Measurements from ENCODE around the gene TSFM. TPM values are rescaled to one million over a fixed set of nuclear protein-coding genes. Genes with fewer than 3 reads are reported as not detected.
A peak's percentile ranks its signal among the peaks of the same experiment; 100 is the strongest.

The TSFM gene
- total RNA-seq, 4 donors from 2014 or later, result 37.6 to 47.5 (median 40.1) TPM

GRCh38 chr12:57741844-57742738 is 40.5 kb upstream of the TSFM start:
- ATAC-seq, result no peak
- intact Hi-C loops (cut with DNase I; ENCODE audit: low total_unique reads) (no loop called here), in situ Hi-C loops (cut with MboI; ENCODE audit: low sequenced_read_pairs in 4 of 4) (no loop called here)
- peak overlapping the region in 1 of 4 donors; percentile 29 for H3K4me3 ChIP-seq
- peaks cover 17 to 19% of the 10 kb centered on the region in 2 donors for H3K4me1 ChIP-seq
- peak overlapping the region; percentile 31 to 93 (median 58) for H3K27ac ChIP-seq
- TF ChIP-seq CTCF (IDR thresholded peaks at IDR 0.05 in 4 of 5, conservative IDR thresholded peaks at IDR 0.05 in 1 of 5), result no peak
- TF ChIP-seq POLR2A (IDR thresholded peaks at IDR 0.05), result no peak
- DNase-seq, result no peak
- H3K27me3 ChIP-seq, result peaks cover 26 to 34% (median 30%) of the 10 kb centered on the region in 3 donors
- H3K9me3 ChIP-seq, result no peaks in the 10 kb centered on the region
- peaks cover 0 to 8% of the 10 kb centered on the region in 2 donors for H3K36me3 ChIP-seq

- TF ChIP-seq CTCF (IDR thresholded peaks at IDR 0.05 in 4 of 5, conservative IDR thresholded peaks at IDR 0.05 in 1 of 5), result no peak
- no peak for TF ChIP-seq POLR2A (IDR thresholded peaks at IDR 0.05)
- Histone ChIP-seq H3K4me3 (peak overlapping the region in 1 of 4 donors; percentile 81), H3K27ac (peak overlapping the region; percentile 93 to 99 (median 98)), H3K9me3 (no peaks in the 10 kb centered on the region), H3K4me1 (peaks cover 10 to 12% of the 10 kb centered on the region in 2 donors), H3K27me3 (peaks cover 9 to 18% (median 15%) of the 10 kb centered on the region in 3 donors), H3K36me3 (peaks cover 0 to 25% of the 10 kb centered on the region in 2 donors)
- in situ Hi-C loops (cut with MboI; ENCODE audit: low sequenced_read_pairs in 4 of 4), result no loop called here
- DNase-seq (no peak), ATAC-seq (no peak)
- intact Hi-C loops (cut with DNase I; ENCODE audit: low total_unique reads), result loop anchor here (2.0 kb wide), 1 partner anchor 221 kb away; the partner anchor contains the start of gene MBD6
Observed at GRCh38 chr12:57743769-57744168, 38.8 kb upstream of the TSFM start.

- intact Hi-C loops (cut with DNase I; ENCODE audit: low total_unique reads) (loop anchor here (2.0 kb wide), 1 partner anchor 221 kb away; the partner anchor contains the start of gene MBD6), in situ Hi-C loops (cut with MboI; ENCODE audit: low sequenced_read_pairs in 4 of 4) (no loop called here)
- peaks cover 6 to 12% of the 10 kb centered on the region in 2 donors for H3K4me1 ChIP-seq
- DNase-seq, result peak in 1 of 2 donors; percentile 68
- peak overlapping the region; percentile 93 to 99 (median 98) for H3K27ac ChIP-seq
- peak; percentile 7 to 66 for ATAC-seq
- peak overlapping the region; percentile 81 to 96 (median 94) for H3K4me3 ChIP-seq
- H3K9me3 ChIP-seq, result no peaks in the 10 kb centered on the region
- H3K36me3 ChIP-seq, result peaks cover 0 to 30% of the 10 kb centered on the region in 2 donors
- TF ChIP-seq POLR2A (IDR thresholded peaks at IDR 0.05) (no peak), CTCF (IDR thresholded peaks at IDR 0.05 in 4 of 5, conservative IDR thresholded peaks at IDR 0.05 in 1 of 5) (no peak)
- H3K27me3 ChIP-seq, result peaks cover 4 to 12% (median 10%) of the 10 kb centered on the region in 3 donors
Observed at GRCh38 chr12:57744194-57744776, 38.3 kb upstream of the TSFM start.

GRCh38 chr12:57744777-57745484 is 37.7 kb upstream of the TSFM start, which contains the start of gene TSPAN31:
TSS of gene TSPAN31 (plus strand) at chr12:57745039. CDS start at chr12:57745155, 116 bp downstream.
- intact Hi-C loops (cut with DNase I; ENCODE audit: low total_unique reads) (loop anchor here (2.0 to 5.0 kb wide), 2 partner anchors 37 to 222 kb away; partner anchors contain the start of genes MBD6 and TSFM), in situ Hi-C loops (cut with MboI; ENCODE audit: low sequenced_read_pairs in 4 of 4) (no loop called here)
- peak; percentile 97 to 98 for ATAC-seq
- Histone ChIP-seq H3K9me3 (no peaks in the 10 kb centered on the region), H3K36me3 (peaks cover 0 to 37% of the 10 kb centered on the region in 2 donors), H3K4me1 (peaks cover 6 to 12% of the 10 kb centered on the region in 2 donors), H3K27me3 (peaks cover 0 to 6% (median 3%) of the 10 kb centered on the region in 3 donors), H3K27ac (peak within 1 kb of the TSS; percentile 93 to 99 (median 98)), H3K4me3 (peak within 1 kb of the TSS; percentile 81 to 96 (median 94))
- TF ChIP-seq POLR2A (IDR thresholded peaks at IDR 0.05), result peak; percentile 49 to 65
- TF ChIP-seq CTCF (IDR thresholded peaks at IDR 0.05 in 4 of 5, conservative IDR thresholded peaks at IDR 0.05 in 1 of 5), result peak in 1 of 5 experiments; percentile 11
- DNase-seq, result peak; percentile 96 to 97
